H9 (cell line): ENCODE data around the gene IFI35. TPM values are rescaled to one million over a fixed set of nuclear protein-coding genes. Genes with fewer than 3 reads are reported as not detected.

Source experiments
- DNase-seq: peaks from one replicate; pipeline ENCODE4 v3.0.0-alpha.2; 2017
- H2AFZ ChIP-seq: one replicate; pipeline ENCODE4 v1.6.1; 2013; ENCODE audit warnings: mild to moderate bottlenecking, low read length, control low read depth, moderate library complexity
- H2AK5ac ChIP-seq: 2 replicates; pipeline ENCODE4 v1.6.1; 2013; ENCODE audit warnings: low read length, control low read depth, mixed read lengths; ENCODE audit not compliant: insufficient read length
- H2BK120ac ChIP-seq: one replicate; pipeline ENCODE4 v1.6.1; 2013; ENCODE audit warnings: low read depth, mild to moderate bottlenecking, low read length, control low read depth, inconsistent platforms; ENCODE audit not compliant: poor library complexity, severe bottlenecking
- H2BK12ac ChIP-seq: 2 replicates; pipeline ENCODE4 v1.6.1; 2013; ENCODE audit warnings: low read length, control low read depth, mixed read lengths, low read depth; ENCODE audit not compliant: insufficient read length
- H2BK15ac ChIP-seq: 2 replicates; pipeline ENCODE4 v1.6.1; 2013; ENCODE audit warnings: low read depth, low read length, control low read depth
- H2BK20ac ChIP-seq: one replicate; pipeline ENCODE4 v1.6.1; 2013; ENCODE audit warnings: low read depth, mild to moderate bottlenecking, low read length, control low read depth, inconsistent platforms; ENCODE audit not compliant: poor library complexity, severe bottlenecking
- H2BK5ac ChIP-seq: 2 replicates; pipeline ENCODE4 v1.6.1; 2013; ENCODE audit warnings: low read length, control low read depth, mixed read lengths; ENCODE audit not compliant: insufficient read length
- H3K14ac ChIP-seq: 2 replicates; pipeline ENCODE4 v1.6.1; 2013; ENCODE audit warnings: low read length, control low read depth; ENCODE audit not compliant: insufficient read depth
- H3K18ac ChIP-seq: 2 replicates; pipeline ENCODE4 v1.6.1; 2013; ENCODE audit warnings: low read depth, mild to moderate bottlenecking, mixed read lengths, low read length, control low read depth; ENCODE audit not compliant: insufficient read length
- H3K23ac ChIP-seq: 2 replicates; pipeline ENCODE4 v1.6.1; 2013; ENCODE audit warnings: low read length, control low read depth, mixed read lengths, low read depth; ENCODE audit not compliant: insufficient read length
- H3K23me2 ChIP-seq: 2 replicates; pipeline ENCODE4 v1.6.1; 2013; ENCODE audit warnings: low read depth, mild to moderate bottlenecking, mixed read lengths, low read length, control low read depth; ENCODE audit not compliant: insufficient read length, poor library complexity, severe bottlenecking
- H3K27ac ChIP-seq: 2 replicates; pipeline ENCODE4 v1.5.1; 2013; ENCODE audit warnings: low read length, control low read depth, mixed read lengths, low read depth; ENCODE audit not compliant: insufficient read length
- H3K27me3 ChIP-seq: 2 replicates; pipeline ENCODE4 v1.6.1; 2013; ENCODE audit warnings: low read length, control low read depth, inconsistent platforms; ENCODE audit not compliant: insufficient read depth
- H3K4ac ChIP-seq: 2 replicates; pipeline ENCODE4 v1.6.1; 2013; ENCODE audit warnings: low read depth, mild to moderate bottlenecking, control low read depth, inconsistent platforms, low read length, moderate library complexity
- H3K4me1 ChIP-seq: 2 replicates; pipeline ENCODE4 v1.6.1; 2013; ENCODE audit warnings: low read length, control low read depth, inconsistent platforms; ENCODE audit not compliant: insufficient read depth
- H3K4me2 ChIP-seq: 2 replicates; pipeline ENCODE4 v1.6.1; 2013; ENCODE audit warnings: low read length, control low read depth, mixed read lengths; ENCODE audit not compliant: insufficient read length, insufficient read depth
- H3K56ac ChIP-seq: 2 replicates; pipeline ENCODE4 v1.6.1; 2013; ENCODE audit warnings: low read depth, mild to moderate bottlenecking, mixed read lengths, low read length, control low read depth; ENCODE audit not compliant: insufficient read length
- H3K79me1 ChIP-seq: 2 replicates; pipeline ENCODE4 v1.6.1; 2013; ENCODE audit warnings: low read depth, mild to moderate bottlenecking, moderate library complexity, low read length, control low read depth, inconsistent platforms; ENCODE audit not compliant: insufficient read depth, poor library complexity, severe bottlenecking
- H3K79me2 ChIP-seq: 2 replicates; pipeline ENCODE4 v1.6.1; 2013; ENCODE audit warnings: low read length, control low read depth, inconsistent platforms; ENCODE audit not compliant: insufficient read depth
- H3K9ac ChIP-seq: 2 replicates; pipeline ENCODE4 v1.6.1; 2013; ENCODE audit warnings: low read length, control low read depth, mixed read lengths; ENCODE audit not compliant: insufficient read length; ENCODE audit errors: extremely low read depth
- H3K9me3 ChIP-seq: one replicate; pipeline ENCODE4 v1.6.1; 2013; ENCODE audit warnings: low read depth, low read length, inconsistent platforms; ENCODE audit not compliant: control insufficient read depth
- H3T11ph ChIP-seq: one replicate; pipeline ENCODE4 v1.6.1; 2013; ENCODE audit warnings: mild to moderate bottlenecking, low read length, control low read depth, inconsistent platforms
- H4K20me1 ChIP-seq: one replicate; pipeline ENCODE4 v1.6.1; 2013; ENCODE audit not compliant: control insufficient read depth, insufficient read length, insufficient read depth
- H4K5ac ChIP-seq: 2 replicates; pipeline ENCODE4 v1.6.1; 2013; ENCODE audit warnings: low read depth, mild to moderate bottlenecking, mixed read lengths, low read length, control low read depth; ENCODE audit not compliant: insufficient read length
- H4K8ac ChIP-seq: replicated peaks from 2 replicates; pipeline ENCODE4 v1.6.1; 2013; ENCODE audit warnings: low read length, control low read depth, mixed read lengths, low read depth; ENCODE audit not compliant: insufficient read length
- H4K91ac ChIP-seq: 2 replicates; pipeline ENCODE4 v1.6.1; 2013; ENCODE audit warnings: low read depth, mild to moderate bottlenecking, moderate library complexity, mixed read lengths, low read length, control low read depth; ENCODE audit not compliant: insufficient read length
- H3K27ac Mint-ChIP-seq, 3 experiments: 2 replicates in 2 of 3; 3 replicates in 1 of 3; pipeline ENCODE4 v1.8.0; 2020 to 2021; ENCODE audit warnings: mixed read lengths in 3 of 3, mild to moderate bottlenecking in 1 of 3, moderate library complexity in 1 of 3
- H3K27me3 Mint-ChIP-seq: 2 replicates; pipeline ENCODE4 v1.8.0; 2021; ENCODE audit warnings: low read depth, mild to moderate bottlenecking, moderate library complexity, mixed read lengths
- H3K36me3 Mint-ChIP-seq, 3 experiments: 2 replicates in 2 of 3; 3 replicates in 1 of 3; pipeline ENCODE4 v1.8.0; 2020 to 2021; ENCODE audit warnings: low read depth in 3 of 3, mixed read lengths in 3 of 3; ENCODE audit not compliant: insufficient read depth in 1 of 3
- H3K4me1 Mint-ChIP-seq, 2 experiments: 2 replicates each; pipeline ENCODE4 v1.8.0; 2020; ENCODE audit warnings: mixed read lengths in 2 of 2
- H3K4me3 Mint-ChIP-seq, 2 experiments: 2 replicates in 1 of 2; 3 replicates in 1 of 2; pipeline ENCODE4 v1.8.0; 2020 to 2021; ENCODE audit warnings: mild to moderate bottlenecking in 2 of 2, mixed read lengths in 2 of 2, moderate library complexity in 1 of 2
- H3K9me3 Mint-ChIP-seq, 2 experiments: 2 replicates in 1 of 2; 3 replicates in 1 of 2; pipeline ENCODE4 v1.8.0; 2020; ENCODE audit warnings: mild to moderate bottlenecking in 2 of 2, mixed read lengths in 2 of 2, moderate library complexity in 1 of 2
- CTCF ChIP-seq: fragments of 200-600 bp; sonication (generic); conservative IDR thresholded peaks from 3 replicates; pipeline ENCODE4 v1.8.0; 2021; ENCODE audit warnings: antibody characterized with exemption, mild to moderate bottlenecking
- WGBS: extraction: QIAGEN DNeasy Blood & Tissue Kit; methylation state at CpG from one replicate; pipeline ENCODE4 v1.1.7; 2013; ENCODE audit warnings: missing lambda C conversion rate, low lambda C conversion rate, mixed read lengths; ENCODE audit not compliant: insufficient read length; ENCODE audit errors: extremely low coverage; 5-methylcytosine and 5-hydroxymethylcytosine counted together
- total RNA-seq: library from RNA; stranded (reverse); gene quantifications from 2 replicates; pipeline ENCODE4 v1.2.1, GENCODE V29; 2021

Gene IFI35
- total RNA-seq, 1 experiment from 2014 or later = 4.2 TPM

GRCh38 chr17:42989141-42989540, 17.4 kb upstream of the IFI35 start:
- Mint-ChIP-seq H3K4me3 (no peak overlapping the region), H3K9me3 (no peaks in the 10 kb centered on the region), H3K27me3 (no peaks in the 10 kb centered on the region)

More at GRCh38 chr17:42989141-42989540, 17.4 kb upstream of the IFI35 start:
- Histone ChIP-seq H3T11ph (no peak overlapping the region), H3K14ac (no peak overlapping the region), H3K56ac (no peak overlapping the region), H3K27me3 (no peaks in the 10 kb centered on the region), H2BK20ac (no peak overlapping the region), H3K9ac (no peak overlapping the region), H3K79me2 (no peaks in the 10 kb centered on the region), H2BK120ac (no peak overlapping the region), H2BK12ac (no peak overlapping the region), H3K23ac (no peak overlapping the region), H3K27ac (no peak overlapping the region), H2AFZ (no peak overlapping the region), H2BK5ac (no peak overlapping the region), H3K18ac (no peak overlapping the region), H4K91ac (no peak overlapping the region), H3K4me1 (no peaks in the 10 kb centered on the region), H2AK5ac (no peak overlapping the region), H2BK15ac (no peak overlapping the region), H3K4me2 (no peak overlapping the region), H3K4ac (no peak overlapping the region), H4K20me1 (peaks cover 2% of the 10 kb centered on the region), H3K79me1 (no peaks in the 10 kb centered on the region), H4K5ac (no peak overlapping the region), H4K8ac (no peak overlapping the region), H3K23me2 (no peaks in the 10 kb centered on the region), H3K9me3 (no peaks in the 10 kb centered on the region)
- WGBS = no CpG with 5 or more reads among the region's 5 CpGs
- Mint-ChIP-seq H3K36me3 (peaks cover 33 to 78% (median 75%) of the 10 kb centered on the region in 3 experiments; a peak in 6 of 7 replicates), H3K27ac (no peak overlapping the region), H3K4me1 (no peaks in the 10 kb centered on the region)
- TF ChIP-seq CTCF = no peak
- no peak for DNase-seq
